ENCODE data around the gene FAM89A.
"Not testable (repeated sequence)": the region's sequence is repeated elsewhere in the genome, so short reads cannot be mapped to it uniquely, and the experiment has no call there.

Gene FAM89A

GRCh38 chr1:231053493-231054162 lies 13.6 kb upstream of the FAM89A start:
- DNase-seq: no peak

- DNase-seq: no peak
Measured at GRCh38 chr1:231052777-231053176, 12.7 kb upstream of the FAM89A start.

GRCh38 chr1:231050932-231051331 lies 10.9 kb upstream of the FAM89A start:
- not testable (repeated sequence) for DNase-seq

- no peak for DNase-seq
Measured at GRCh38 chr1:231050395-231050794, 10.3 kb upstream of the FAM89A start.

DNA sequence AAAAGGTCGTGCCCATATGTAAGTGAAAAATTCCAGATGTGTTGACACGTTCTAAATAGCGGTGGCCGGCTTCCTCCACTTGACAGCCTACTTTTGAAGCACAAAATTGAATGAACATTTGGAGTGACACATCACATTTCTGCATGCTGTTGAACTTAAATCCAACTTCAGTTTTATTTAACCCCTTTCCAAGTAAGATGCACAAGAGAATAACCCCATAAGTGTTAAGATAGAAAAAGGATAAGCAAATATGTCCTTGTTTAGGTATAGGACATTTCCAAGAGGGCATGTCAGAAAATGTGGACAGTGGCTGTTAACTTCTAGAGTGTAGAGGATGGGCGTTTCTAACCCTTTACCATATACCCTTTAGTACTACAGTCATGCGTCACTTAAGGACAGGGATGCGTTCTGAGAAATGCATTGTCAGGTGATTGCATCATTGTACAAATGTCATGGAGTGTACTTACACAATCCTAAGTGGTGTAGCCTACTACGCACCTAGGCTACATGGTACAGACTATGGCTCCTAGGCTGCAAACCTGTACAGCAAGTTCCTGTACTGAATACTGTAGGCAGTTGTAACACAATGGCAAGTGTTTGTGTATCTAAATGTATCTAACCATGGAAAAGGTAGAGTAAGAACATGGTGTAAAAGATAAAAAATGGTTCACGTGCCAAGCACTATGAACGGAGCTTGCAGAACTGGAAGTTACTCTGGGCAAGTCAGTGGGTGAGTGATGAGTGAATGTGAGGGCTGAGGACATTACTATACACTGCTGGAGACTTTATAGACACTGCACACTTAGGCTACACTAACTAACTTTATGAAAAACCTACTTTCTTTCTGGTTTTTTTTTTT lies 9.3 kb upstream of the FAM89A start:
- DNase-seq: no peak

DNA sequence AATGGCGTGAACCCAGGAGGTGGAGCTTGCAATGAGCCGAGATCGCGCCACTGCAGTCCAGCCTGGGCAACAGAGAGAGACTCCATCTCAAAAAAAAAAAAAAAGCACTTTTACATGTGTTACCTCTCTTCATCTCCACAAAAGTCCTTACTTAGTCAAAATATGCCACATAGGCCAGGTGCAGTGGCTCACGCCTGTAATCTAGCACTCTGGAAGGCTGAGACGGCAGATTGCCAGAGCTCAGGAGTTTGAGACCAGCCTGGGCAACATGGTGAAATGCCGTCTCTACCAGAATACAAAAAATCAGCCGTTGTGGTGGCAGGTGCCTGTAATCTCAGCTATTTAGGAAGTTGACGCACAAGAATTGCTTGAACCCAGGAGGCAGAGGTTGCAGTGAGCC lies 8.4 kb upstream of the FAM89A start:
- DNase-seq: not testable (repeated sequence)

DNA sequence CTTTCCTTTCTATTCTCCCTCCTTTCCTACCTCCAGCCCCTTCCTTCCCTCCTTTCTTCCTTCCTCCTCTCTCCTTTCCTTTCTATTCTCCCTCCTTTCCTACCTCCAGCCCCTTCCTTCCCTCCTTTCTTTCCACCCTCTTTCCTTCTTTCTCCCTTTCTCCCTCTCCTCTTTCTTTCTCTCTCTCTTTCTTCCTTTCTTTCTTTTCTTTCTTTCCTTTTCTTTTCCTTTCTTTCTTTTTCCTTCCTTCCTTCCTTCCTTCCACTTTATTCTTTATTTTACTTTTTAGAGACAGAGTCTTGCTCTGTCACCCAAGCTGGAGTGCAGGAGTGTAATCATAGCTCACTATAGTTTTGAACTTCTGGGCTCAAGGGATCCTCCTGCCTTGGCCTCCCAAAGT lies 7.5 kb upstream of the FAM89A start:
- DNase-seq: not testable (repeated sequence)

- DNase-seq: no peak
Measured at GRCh38 chr1:231046730-231047395, 6.8 kb upstream of the FAM89A start.

DNA sequence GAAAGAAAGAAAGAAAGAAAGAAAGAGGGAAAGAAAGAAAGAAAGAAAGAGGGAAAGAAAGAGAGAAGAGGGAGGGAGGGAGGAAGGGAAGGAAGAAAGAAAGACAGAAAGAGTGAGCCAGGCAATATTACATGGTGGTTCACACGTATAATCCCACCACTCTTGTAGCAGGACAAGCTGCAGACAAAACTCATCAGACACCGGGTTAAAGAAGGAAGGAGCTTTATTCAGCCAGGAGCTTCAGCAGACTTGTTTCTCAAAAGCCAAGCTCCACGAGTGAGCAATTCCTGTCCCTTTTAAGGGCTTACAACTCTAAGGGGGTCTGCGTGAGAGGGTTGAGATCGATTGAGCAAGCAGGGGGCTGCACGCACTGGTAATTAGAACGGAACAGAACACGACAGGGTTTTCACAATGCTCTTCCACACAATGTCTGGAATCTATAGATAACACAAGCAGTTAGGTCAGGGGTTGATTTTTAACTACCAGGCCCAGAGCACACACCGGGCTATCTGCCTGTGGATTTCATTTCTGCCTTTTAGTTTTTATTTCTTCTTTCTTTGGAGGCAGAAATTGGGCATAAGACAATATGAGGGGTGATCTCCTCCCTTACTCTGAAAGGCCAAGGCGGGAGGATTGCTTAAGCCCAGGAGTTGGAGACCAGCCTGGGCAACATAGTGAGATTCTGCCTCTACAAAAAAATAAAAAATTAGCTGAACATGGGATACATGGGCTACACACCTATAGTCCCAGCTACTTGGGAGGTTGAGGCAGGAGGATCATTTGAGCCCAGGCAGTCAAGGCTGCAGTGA lies 6.1 kb upstream of the FAM89A start:
- not testable (repeated sequence) for DNase-seq

- DNase-seq: no peak
Measured at GRCh38 chr1:231045286-231045685, 5.2 kb upstream of the FAM89A start.

- DNase-seq: no peak
Measured at GRCh38 chr1:231044588-231044987, 4.5 kb upstream of the FAM89A start.

DNA sequence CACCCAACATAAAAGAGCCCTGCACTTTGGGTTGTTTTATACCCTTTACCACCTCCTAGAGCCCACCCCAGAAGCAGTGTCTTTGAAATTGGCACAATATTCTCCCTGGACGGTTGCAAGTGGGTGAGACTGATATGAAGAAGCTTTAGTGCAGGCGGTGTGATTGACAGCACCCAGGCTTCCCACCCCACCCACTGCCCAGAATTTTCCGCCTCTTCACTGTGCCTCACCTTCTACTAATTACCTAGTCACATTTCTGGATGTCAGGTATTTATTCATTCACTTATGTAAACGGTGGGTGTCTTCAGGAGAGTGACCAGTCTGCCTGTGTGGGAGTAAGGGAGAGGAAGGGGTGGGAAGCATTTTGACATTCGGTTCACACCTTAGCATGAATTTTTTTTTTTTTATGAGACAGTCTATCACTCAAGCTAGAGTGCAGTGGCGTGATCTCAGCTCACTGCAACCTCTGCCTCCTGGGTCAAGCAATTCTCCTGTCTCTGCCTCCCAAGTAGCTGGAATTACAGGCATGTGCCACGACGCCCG lies 1.7 kb upstream of the FAM89A start:
- DNase-seq: no peak

DNA sequence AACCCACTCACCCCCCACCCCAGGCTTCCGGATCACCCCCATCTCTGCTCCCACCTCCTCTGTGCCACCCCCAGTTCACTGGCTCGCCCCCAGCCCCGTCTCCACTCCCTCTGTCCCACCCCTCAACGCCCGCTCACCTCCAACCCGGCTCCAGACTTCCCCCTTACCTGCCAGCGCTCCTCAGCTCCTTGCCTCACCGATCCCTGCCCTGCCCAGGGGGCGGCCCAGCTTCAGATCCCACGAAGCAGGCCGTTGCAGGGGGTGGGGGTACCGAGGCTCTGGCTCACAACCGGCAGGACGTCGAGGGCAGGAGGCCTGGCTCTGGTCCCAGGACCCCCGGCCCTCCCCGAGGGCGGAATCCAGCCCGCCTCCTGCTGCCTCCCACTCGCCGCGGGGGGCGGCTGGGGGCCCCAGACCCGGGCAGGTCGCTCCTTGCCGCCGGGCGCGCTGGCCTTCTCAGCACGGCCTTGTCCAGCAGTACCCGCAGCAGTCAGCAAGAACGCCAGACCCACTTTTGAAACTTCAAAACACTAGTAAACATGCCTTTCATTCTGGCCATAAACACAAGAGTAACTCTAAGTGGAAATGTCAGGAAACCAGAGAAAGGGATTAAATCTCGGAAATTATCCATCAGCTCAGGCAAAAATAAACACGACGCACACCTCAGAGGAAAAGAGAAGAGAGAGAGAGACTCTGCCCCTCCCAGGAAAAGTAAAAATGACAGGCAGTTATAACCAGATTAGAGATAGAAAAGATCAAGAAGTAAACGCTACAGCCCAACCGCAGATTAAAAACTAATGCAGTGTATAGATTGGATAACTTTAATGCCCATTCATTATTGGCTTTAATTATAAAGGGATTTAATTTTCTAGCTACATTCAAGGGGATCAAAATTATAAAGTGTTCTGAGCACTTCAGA lies 1.0 kb upstream of the FAM89A start:
- no peak for DNase-seq

DNA sequence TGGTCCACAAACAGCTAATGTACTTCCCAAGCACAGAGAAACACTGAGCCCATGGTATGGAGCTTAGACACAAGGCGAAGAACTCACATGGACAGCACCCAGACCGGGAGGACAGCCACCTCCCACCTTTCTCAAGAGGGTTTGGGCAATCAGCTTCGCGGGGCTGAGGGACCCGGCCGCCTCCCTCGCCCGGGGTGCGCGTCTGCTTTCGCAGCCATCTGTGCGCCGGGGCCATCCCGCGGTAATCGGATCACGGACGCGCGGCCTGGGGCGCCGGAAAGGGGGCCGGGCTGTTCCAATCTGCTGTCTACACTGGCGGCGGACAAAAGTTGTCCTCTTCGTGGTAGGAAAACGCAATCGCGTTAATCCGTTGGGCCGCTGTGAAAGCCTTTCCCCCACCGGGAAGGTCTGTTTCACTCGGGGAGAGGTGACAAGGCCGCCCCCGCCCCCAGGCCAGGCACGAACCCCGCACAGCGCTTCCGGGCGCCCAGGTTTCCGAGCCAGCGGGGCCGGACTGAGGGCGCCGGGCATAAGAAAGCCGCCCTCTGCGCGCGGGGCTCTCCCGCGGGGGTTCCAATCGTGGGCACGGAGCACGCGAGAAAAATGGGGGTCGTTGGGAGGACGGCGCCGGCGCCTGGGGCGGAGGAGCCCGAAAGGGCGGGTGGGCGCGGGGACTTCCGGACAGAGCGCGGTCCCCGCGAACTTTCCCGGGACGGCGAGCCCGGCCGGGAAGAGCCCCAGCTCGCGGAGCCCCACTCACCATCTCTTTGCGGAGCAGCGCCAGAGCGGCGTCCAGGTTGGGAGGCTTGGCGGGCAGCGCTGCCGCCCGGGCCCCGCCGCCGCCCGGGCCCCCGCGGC lies 664 bp downstream of the FAM89A start:
- DNase-seq: peak; percentile 54

DNA sequence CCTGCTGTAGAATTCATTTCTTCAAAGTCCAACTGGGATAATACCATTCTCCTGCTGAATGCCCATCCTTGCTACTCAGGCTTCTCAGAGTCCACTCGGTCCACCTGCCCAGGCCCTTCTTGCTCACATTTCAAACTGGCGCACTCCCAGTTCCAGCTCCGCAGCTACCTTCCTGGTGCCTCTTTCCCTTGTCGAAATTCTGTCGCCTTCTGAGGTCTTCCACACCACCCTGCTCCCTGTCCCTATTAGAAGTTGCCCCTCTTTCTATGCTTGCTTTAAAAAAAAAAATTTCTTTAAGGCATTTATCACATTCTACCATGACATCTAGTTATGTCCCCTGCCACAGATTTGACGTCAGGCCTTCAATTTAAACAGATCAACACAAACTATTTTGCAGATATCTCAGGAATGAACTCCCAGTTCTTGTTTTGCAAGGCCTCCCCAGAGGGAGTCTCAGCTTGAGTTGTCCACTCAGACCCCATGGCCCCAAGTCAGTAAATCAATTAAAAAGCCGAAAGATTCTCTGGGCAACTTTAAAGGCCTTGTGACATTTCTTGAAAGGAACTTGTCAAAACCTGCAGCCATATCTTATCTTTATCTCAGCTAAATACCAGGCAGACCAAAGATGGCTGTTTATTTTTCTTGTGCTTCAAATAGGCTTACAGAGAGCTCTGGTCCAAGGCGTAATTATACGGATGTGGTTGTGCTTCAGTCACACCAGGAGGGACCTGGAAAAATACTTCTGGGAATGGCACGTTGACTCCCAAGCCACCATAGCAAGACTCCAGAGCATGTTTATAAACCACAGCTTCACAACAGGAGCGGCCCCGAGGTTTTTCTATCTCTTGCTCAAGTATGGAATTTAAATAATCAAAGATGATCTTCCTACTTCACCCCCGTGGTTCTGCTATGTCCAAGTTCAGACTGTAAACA lies 2.2 kb downstream of the FAM89A start:
- no peak for DNase-seq

- DNase-seq: no peak
Measured at GRCh38 chr1:231036416-231036815, 3.6 kb downstream of the FAM89A start.

DNA sequence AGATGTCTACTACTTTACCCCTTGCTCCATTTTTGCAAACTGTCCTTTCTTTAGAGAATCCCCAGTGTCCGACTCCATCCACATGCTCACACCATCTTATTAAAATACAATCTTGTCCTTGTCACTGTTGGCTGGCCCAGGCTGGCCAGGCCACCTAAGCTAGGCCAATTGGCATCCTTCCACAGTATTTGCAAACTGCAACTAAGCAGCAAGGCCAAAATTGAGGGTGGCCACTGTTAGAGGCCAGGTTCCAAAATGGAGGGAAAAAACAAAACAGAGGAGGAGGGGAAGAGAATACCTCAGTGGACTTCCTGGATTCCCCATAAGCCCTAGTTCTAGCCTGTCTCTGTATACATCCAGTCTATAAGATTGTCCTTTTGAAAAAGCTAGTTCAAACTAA lies 4.3 kb downstream of the FAM89A start:
- DNase-seq: no peak

GRCh38 chr1:231032963-231033362 lies 7.1 kb downstream of the FAM89A start:
- no peak for DNase-seq

GRCh38 chr1:231029841-231030240 lies 10.2 kb downstream of the FAM89A start:
- no peak for DNase-seq

Data from CD4-positive, alpha-beta T cell treated with Interleukin-6 for 4 hours (primary cell).